ENCODE data around the gene BCAS3.

DNA sequence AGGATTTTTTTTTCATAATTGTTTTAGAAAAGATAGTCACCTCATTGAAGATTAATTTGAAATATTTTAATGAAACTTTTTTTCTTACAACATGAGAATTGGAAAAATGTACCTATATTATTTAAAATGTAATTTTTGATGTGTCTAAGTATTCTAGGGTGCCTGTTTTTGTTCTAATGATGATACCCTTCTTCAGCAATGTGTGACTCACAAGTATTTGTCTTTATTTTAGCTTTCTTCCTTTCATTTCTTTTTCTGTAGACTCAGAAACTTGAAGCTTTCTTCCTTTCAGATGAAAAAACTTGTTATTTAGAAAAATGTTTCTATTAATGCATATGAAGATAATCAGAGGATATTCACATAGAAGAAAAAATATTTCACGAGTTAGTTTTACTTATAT, 231.8 kb downstream of the BCAS3 start:
- TF ChIP-seq POLR2AphosphoS5 (IDR thresholded peaks at IDR 0.05; ENCODE audit: low read depth, low read length) (no peak), POLR2A (IDR thresholded peaks at IDR 0.05; ENCODE audit: low read depth, low read length) (no peak), TAF1 (IDR thresholded peaks at IDR 0.05; ENCODE audit: borderline replicate concordance, low read depth, low read length) (no peak)
